Measurements from ENCODE around the gene DTNA.

- TF ChIP-seq, protein P1, sequence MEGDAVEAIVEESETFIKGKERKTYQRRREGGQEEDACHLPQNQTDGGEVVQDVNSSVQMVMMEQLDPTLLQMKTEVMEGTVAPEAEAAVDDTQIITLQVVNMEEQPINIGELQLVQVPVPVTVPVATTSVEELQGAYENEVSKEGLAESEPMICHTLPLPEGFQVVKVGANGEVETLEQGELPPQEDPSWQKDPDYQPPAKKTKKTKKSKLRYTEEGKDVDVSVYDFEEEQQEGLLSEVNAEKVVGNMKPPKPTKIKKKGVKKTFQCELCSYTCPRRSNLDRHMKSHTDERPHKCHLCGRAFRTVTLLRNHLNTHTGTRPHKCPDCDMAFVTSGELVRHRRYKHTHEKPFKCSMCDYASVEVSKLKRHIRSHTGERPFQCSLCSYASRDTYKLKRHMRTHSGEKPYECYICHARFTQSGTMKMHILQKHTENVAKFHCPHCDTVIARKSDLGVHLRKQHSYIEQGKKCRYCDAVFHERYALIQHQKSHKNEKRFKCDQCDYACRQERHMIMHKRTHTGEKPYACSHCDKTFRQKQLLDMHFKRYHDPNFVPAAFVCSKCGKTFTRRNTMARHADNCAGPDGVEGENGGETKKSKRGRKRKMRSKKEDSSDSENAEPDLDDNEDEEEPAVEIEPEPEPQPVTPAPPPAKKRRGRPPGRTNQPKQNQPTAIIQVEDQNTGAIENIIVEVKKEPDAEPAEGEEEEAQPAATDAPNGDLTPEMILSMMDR (conservative IDR thresholded peaks at IDR 0.05 in 1 of 2, IDR thresholded peaks at IDR 0.05 in 1 of 2; ENCODE audit: low read depth in 1 of 2, low read length in 2 of 2) = no peak
- no peak for TF ChIP-seq EZH2 (IDR thresholded peaks at IDR 0.05; ENCODE audit: low read length, missing control alignments)
Observed at GRCh38 chr18:34893239-34893638, 183.1 kb downstream of the DTNA start.

Data from fibroblast of lung (primary cell).